Pancreas (tissue), 10 donors: ENCODE measurements around the gene IFI27L1. TPM values are rescaled to one million over a fixed set of nuclear protein-coding genes. Genes with fewer than 3 reads are reported as not detected.

Experiments used
- ATAC-seq, 4 donors: fragments of 200-7000 bp; cut with Tn5 transposase; one replicate each; pipeline versions ENCODE4 v1.8.0 to v1.9.1; 2020; ENCODE audit warnings: mild to moderate bottlenecking in 4 of 4, moderate library complexity in 4 of 4
- DNase-seq, 6 donors: peaks; one replicate each; pipeline ENCODE4 v3.0.0-alpha.2; 2020
- FAIRE-seq: peaks from 2 replicates; lab custom pipeline; 2012; peaks lifted over from hg19 to GRCh38; lab: Jason Lieb, UNC
- H3K27ac ChIP-seq, 4 donors: fragments of 200-600 bp; sonication (generic); 1 replicate in 3 of 4; 2 replicates in 1 of 4; pipeline versions ENCODE4 v1.5.0 to v1.8.0; 2020
- H3K27me3 ChIP-seq, 4 donors: fragments of 200-600 bp; one replicate each; pipeline ENCODE4 v1.8.0; 2021
- H3K36me3 ChIP-seq, 3 donors: fragments of 200-600 bp; sonication (generic) in 1 of 3; one replicate each; pipeline versions ENCODE4 v1.5.0 to v1.8.0; 2020 to 2021
- H3K4me1 ChIP-seq, 3 donors: fragments of 200-600 bp; one replicate each; pipeline ENCODE4 v1.8.0; 2021
- H3K4me3 ChIP-seq, 4 donors: fragments of 200-600 bp; sonication (generic) in 2 of 4; one replicate each; pipeline versions ENCODE4 v1.5.0 to v1.8.0; 2020 to 2021
- H3K9me3 ChIP-seq, 4 donors: fragments of 200-600 bp; one replicate each; pipeline ENCODE4 v1.8.0; 2021
- WGBS, 2 donors: extraction: QIAGEN DNeasy Blood & Tissue Kit; methylation state at CpG; one replicate each; pipeline ENCODE4 v1.1.7; 2013; 5-methylcytosine and 5-hydroxymethylcytosine counted together
- intact Hi-C, 3 donors: fragments of 100-400 bp; cut with DNase I; formaldehyde crosslinking; loops; one replicate each; pipeline versions ENCODE4 v1.11.1 to v1.14.2; 2022
- polyA plus RNA-seq, 2 donors: library from polyadenylated mRNA; stranded (reverse); fragments of 200-250 nt; gene quantifications; one replicate each; pipeline ENCODE4 v1.2.3, GENCODE V29; 2013
- total RNA-seq, 6 donors: library from RNA; stranded (reverse); fragmentation: NEBNext Ultra II Directional in 4 of 6; extraction: Animal tissue kit (Norgen Biotek cat#: 25700) in 4 of 6; gene quantifications; one replicate each; pipeline versions ENCODE4 v1.2.1 to v1.2.4, GENCODE V29; 2021 to 2023
- TF ChIP-seq, protein P1 (sequence below), 4 donors: fragments of 200-600 bp; sonication (generic) in 3 of 4; IDR thresholded peaks; one replicate each; pipeline versions ENCODE4 v1.5.0 to v1.8.0; 2021; ENCODE audit warnings: antibody characterized with exemption in 4 of 4
- donor health status: healthy with polysubstance abuse.
- donor health status: DM: no; HTN: no; CAD: no; lungs with moderate emphysema.
- donor health status: DM: no; HTN: no; CAD: no.
- donor health status: control.
- donor health status: control.
- donor health status: Bipolar disorder and iron deficiency.
- donor health status: DM: yes; HTN: yes; CAD: no.
- donor health status: DM: no; HTN: no; CAD: no.
- donor health status: DM: no; HTN: no; CAD: no.
- donor health status: DM: yes; HTN: yes; CAD: no.

IFI27L1 gene
- total and polyA plus RNA-seq, 8 donors: 3.8 to 14.3 (median 7.7) TPM

DNA sequence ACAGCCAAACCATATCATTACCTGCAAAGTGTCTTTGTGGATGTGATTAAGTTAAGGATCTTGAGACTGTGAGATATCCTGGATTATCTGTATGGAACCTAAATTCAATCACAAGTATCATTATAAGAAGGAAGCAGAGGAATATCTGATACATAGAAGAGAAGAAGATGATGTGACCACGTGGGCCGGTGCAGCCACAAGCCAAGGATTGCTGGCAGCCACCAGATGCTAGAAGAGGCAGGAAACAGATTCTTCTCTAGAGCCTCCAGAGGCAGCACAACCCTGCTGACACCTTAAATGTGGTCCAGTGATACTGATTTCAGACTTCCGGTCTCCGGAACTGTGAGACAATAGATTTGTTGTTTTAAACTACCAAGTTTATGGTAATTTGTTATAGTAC lies 54.4 kb downstream of the IFI27L1 start:
- FAIRE-seq (no peak), ATAC-seq (no peak), DNase-seq (no peak)
- peaks cover 0 to 4% (median 0%) of the 10 kb centered on the region in 4 donors for H3K27me3 ChIP-seq
- intact Hi-C loops: loop anchor here in 2 of 3 donors (5.0 kb wide), 1 partner anchor 98 kb away; no protein-coding TSS in a partner anchor
- WGBS, 2 donors: 67 to 74% methylated on average over 4 of the region's 4 CpGs
- no peak overlapping the region for H3K4me3 ChIP-seq
- no peaks in the 10 kb centered on the region for H3K36me3 ChIP-seq
- no peaks in the 10 kb centered on the region for H3K9me3 ChIP-seq
- TF ChIP-seq, protein P1, sequence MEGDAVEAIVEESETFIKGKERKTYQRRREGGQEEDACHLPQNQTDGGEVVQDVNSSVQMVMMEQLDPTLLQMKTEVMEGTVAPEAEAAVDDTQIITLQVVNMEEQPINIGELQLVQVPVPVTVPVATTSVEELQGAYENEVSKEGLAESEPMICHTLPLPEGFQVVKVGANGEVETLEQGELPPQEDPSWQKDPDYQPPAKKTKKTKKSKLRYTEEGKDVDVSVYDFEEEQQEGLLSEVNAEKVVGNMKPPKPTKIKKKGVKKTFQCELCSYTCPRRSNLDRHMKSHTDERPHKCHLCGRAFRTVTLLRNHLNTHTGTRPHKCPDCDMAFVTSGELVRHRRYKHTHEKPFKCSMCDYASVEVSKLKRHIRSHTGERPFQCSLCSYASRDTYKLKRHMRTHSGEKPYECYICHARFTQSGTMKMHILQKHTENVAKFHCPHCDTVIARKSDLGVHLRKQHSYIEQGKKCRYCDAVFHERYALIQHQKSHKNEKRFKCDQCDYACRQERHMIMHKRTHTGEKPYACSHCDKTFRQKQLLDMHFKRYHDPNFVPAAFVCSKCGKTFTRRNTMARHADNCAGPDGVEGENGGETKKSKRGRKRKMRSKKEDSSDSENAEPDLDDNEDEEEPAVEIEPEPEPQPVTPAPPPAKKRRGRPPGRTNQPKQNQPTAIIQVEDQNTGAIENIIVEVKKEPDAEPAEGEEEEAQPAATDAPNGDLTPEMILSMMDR (IDR thresholded peaks at IDR 0.05): no peak
- no peak overlapping the region for H3K27ac ChIP-seq
- H3K4me1 ChIP-seq: no peaks in the 10 kb centered on the region

DNA sequence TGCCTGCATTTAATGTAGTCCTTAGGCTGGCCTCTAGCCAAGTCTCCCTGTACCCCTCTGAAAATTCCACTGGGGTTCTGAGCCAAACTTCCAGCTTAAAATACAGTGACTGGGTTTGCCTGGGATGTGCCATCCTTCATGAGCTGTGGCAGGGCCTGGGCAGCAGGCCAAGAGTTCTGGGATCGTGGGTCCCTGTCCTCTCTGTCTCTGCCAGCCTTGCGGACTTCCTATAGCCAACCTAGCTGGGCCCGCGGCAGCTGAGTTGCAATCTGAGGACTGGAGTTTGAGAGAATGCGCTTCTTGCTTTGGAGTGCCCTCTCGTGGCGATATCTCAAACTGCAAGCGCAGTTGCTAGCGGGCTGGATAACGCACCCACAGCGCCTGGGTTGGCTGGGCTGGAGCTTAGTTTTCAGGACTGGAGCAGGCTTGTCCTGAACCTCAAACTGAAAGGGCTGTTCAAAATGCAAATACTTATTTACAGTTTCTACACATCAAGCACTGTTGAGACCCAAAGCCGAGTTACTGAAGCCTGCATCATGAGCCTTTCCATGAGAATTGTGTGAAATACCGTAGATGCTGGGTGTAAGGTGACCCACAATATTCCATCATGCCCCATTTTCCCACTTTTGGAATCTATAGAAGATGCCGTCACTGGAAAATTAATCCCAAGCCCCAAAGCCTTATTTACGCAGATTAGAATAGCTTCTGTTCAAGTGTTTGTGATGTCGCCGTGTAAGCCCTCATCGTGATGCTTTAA lies 55.6 kb downstream of the IFI27L1 start:
- H3K4me3 ChIP-seq: no peak overlapping the region
- FAIRE-seq (no peak), ATAC-seq (peak; percentile 95 to 99 (median 98)), DNase-seq (peak; percentile 73 to 97 (median 90))
- WGBS, 2 donors: 25 to 28% methylated on average over 18 of the region's 18 CpGs
- H3K27me3 ChIP-seq: no peaks in the 10 kb centered on the region
- H3K4me1 ChIP-seq: no peaks in the 10 kb centered on the region
- no peaks in the 10 kb centered on the region for H3K9me3 ChIP-seq
- intact Hi-C loops: loop anchor here in 2 of 3 donors (5.0 kb wide), 1 partner anchor 99 kb away; no protein-coding TSS in a partner anchor
- H3K27ac ChIP-seq: no peak overlapping the region
- TF ChIP-seq, protein P1 (IDR thresholded peaks at IDR 0.05): peak; percentile 93 to 97 (median 94)
- no peaks in the 10 kb centered on the region for H3K36me3 ChIP-seq

DNA sequence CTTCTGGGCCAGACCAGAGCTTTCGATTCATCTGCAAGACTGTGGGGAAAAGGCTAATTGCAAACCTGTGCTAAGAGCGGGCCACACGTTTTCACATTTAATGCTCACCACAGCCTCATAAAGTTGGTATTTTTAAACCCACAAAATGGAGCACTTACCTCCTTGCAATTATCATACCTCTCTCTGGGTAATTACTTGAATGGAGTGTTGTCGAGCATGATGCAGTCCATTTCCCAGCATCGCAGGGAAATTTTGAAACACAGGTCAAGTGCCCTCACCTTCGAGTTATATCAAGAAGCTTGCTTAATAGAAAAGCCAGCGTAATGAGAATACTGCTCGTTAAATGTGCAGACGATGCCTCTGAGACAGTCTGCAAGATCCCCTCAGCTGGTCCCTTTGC lies 57.1 kb downstream of the IFI27L1 start:
- Histone ChIP-seq H3K4me1 (no peaks in the 10 kb centered on the region), H3K36me3 (no peaks in the 10 kb centered on the region), H3K27me3 (no peaks in the 10 kb centered on the region), H3K9me3 (no peaks in the 10 kb centered on the region), H3K4me3 (no peak overlapping the region), H3K27ac (no peak overlapping the region)
- FAIRE-seq (no peak), ATAC-seq (no peak), DNase-seq (no peak)
- intact Hi-C loops: loop anchor here in 2 of 3 donors (5.0 kb wide), 1 partner anchor 101 kb away; no protein-coding TSS in a partner anchor
- WGBS, 2 donors: 69 to 78% methylated on average over 9 of the region's 9 CpGs
- TF ChIP-seq, protein P1 (IDR thresholded peaks at IDR 0.05): no peak

DNA sequence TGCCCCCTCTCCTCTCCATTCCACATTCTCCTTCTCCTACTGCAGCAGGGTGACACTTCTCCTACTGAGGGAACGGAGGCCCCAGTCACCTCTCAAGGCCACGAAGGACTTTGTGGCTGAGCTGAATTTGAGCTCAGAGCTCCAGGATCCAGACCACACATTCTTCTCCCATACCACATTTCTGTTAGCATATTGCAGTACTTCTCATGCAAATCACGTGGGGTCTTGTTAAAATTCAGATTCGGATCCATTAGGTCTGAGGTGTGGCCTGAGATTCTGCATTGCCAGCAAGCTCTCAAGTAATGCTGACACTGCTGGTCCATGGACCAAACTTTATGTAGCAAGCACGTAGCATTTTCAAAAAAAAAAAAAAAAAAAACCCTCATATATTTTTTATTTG lies 57.9 kb downstream of the IFI27L1 start:
- Histone ChIP-seq H3K9me3 (no peaks in the 10 kb centered on the region), H3K4me3 (no peak overlapping the region), H3K36me3 (no peaks in the 10 kb centered on the region), H3K27ac (no peak overlapping the region), H3K27me3 (no peaks in the 10 kb centered on the region), H3K4me1 (no peaks in the 10 kb centered on the region)
- DNase-seq (no peak), ATAC-seq (no peak), FAIRE-seq (no peak)
- 59 to 66% methylated on average over 5 of the region's 5 CpGs for WGBS, 2 donors
- intact Hi-C loops: loop anchor here in 2 of 3 donors (5.0 kb wide), 1 partner anchor 102 kb away; no protein-coding TSS in a partner anchor
- TF ChIP-seq, protein P1 (IDR thresholded peaks at IDR 0.05): no peak

DNA sequence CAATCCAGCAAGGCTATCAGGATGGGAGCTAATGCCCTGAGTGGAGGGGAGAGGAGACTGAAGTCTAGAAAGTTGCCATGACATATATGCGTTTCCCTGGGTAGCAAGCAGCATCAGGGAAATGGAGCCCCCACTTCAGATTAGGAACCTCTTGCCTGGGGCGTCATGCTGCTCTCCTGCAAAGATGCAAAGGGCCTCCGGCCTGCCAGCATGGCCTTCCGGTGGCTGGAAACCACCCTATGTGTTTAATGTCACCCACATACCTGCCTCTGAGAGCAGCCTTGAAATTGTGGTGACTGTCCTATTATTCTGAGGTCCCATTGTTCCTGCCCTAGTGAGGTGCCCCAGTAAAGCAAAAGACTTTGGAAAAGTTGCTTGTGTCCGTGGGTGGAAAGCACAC lies 58.3 kb downstream of the IFI27L1 start:
- H3K9me3 ChIP-seq: no peaks in the 10 kb centered on the region
- ATAC-seq: no peak
- no peaks in the 10 kb centered on the region for H3K36me3 ChIP-seq
- H3K27ac ChIP-seq: no peak overlapping the region
- no peak for DNase-seq
- no peak for FAIRE-seq
- intact Hi-C loops: loop anchor here in 2 of 3 donors (5.0 kb wide), 1 partner anchor 102 kb away; no protein-coding TSS in a partner anchor
- TF ChIP-seq, protein P1 (IDR thresholded peaks at IDR 0.05): no peak
- no peaks in the 10 kb centered on the region for H3K4me1 ChIP-seq
- no peak overlapping the region for H3K4me3 ChIP-seq
- 73 to 78% methylated on average over 5 of the region's 5 CpGs for WGBS, 2 donors
- H3K27me3 ChIP-seq: no peaks in the 10 kb centered on the region
